B cell (primary cell): ENCODE results near the gene ASXL2.

ENCODE experiments used
- CTCF ChIP-seq: fragments of 200-600 bp; IDR thresholded peaks from one replicate; pipeline ENCODE4 v1.8.0; 2022; ENCODE audit warnings: antibody characterized with exemption, mild to moderate bottlenecking
- EZH2 ChIP-seq: IDR thresholded peaks from 2 replicates; pipeline ENCODE4 v1.6.1; 2012; ENCODE audit warnings: borderline replicate concordance, low read depth, mild to moderate bottlenecking, moderate library complexity, low read length; ENCODE audit not compliant: insufficient read depth, poor library complexity, severe bottlenecking

DNA sequence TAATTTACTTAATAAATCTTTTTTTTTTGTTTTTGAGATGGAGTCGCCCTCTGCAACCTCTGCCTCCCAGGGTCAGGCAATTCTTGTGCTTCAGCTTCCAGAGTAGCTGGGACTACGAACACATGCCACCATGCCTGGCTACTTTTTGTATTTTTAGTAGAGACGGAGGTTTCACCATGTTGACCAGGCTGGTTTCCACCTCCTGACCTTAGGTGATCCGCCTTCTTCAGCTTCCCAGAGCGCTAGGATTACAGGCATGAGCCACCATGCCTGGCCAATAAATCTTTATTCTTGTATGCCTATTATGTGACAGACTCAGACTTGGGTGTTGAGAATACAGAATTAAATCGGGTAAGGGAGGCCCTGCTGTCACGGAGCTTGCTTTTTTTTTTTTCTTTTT is 16.7 kb upstream of the ASXL2 start:
- TF ChIP-seq EZH2 (no peak), CTCF (no peak)
